ENCODE results near the gene TMEM26.

TMEM26 gene

DNA sequence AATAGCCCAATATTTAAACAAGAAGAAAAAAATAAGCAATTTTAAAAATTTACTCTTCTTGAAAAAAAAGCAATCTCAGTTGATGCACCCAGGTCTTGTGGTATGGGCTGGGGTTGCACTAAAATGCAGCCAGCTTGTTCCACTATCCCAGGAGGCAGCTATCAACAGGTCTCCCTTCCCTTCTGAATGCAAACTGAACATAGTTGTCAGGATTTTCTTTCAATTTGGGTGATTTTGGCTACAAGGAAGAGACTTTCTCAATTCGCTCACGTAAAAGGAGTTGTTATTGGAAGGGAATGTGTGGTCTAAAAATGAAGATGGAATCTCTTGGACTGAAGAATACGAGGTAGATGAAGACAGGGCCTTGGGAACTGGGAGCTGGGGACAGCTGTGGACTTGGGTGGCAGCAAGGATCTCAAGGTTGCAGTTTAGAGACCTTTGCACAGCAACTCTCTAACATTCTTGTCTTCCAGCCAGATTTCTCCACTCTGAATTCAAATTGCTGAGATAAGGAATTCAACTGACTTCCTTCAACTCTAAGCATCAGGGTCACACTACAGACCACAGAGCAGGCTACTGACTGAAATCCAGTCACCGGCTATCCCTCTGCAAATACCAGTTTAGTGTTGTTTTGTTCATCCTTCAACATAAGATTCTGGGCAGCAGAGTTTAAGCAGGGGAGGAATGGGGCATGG lies 3.1 kb upstream of the TMEM26 start:
- no peak for DNase-seq

DNA sequence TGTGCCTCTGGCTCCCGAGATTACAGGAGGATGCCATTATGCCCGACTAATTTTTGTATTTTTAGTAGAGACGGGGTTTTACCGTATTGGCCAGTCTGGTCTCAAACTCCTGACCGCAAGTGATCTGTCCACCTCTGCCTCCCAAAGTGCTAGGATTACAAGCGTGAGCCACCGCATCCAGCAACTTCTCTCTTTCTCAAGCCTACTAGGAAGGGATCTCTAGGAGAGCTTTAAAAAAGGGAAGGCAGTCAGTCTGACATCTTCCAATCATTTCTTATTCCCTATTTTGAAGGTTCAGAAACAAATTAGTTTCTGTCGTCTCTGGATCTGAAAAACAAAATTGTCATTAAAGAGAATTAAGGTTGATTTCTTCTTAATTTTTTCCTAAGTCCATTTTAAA lies 2.5 kb upstream of the TMEM26 start:
- DNase-seq: no peak

DNA sequence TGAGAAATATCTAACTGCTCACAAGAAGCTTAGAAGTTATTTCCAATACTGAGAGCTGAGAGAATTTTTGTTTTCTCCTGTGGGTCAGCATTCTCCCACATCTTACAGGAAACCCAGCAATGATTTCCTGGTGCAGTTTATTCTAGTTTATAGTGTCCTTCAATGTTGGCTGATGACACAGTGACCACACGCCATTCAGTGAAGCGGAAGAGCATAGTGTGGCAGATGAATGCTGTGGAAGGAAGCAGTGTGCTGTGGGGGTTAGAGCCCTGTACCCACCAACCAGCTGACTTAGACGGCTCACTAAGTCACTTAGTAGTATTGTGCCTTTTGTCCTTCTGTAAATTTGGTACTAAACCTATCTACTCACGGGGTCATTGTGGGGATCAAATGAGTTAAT lies 1.4 kb upstream of the TMEM26 start:
- no peak for DNase-seq

DNA sequence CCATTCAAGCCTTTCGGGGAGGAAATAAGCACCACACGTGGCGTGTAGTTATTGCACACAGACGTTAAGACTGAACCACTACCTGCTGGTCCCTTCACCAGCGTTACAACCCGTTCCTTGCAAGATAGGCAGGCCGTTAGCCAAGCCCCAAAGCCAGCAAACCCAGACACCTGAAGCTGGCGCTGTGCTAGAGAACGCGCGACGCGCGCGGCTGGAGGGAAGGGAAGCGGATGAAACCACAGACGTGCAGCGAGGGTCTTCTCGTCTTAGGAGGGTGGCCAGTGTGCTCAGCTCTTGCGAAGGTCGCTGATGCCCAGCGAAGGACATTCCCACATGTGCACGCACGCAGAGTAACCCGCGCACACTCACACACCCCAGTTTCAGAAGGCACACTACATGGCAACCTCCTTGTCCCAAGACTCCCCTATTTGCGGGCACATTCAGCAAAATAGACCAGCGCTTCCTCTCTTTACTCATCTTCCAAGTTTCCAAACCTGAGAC lies 980 bp downstream of the TMEM26 start:
- no peak for DNase-seq

DNA sequence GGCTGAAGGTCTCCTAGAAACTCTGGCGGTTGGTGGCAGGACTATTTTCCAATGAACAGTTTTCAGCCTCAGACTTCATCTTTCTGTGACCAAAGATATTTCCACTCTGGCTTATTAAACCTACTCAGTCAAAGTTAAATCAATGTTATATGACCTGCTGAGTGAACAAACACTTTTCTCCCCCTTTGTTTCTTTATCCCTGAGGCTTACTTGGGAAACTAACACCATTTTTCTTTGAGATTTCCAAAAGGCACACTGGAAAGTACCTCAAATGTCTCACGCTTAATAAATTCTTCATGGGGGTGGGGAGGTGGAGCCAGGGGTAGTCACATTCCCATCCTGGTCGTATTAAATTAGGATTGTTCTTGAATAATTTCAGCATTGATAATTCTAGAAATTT lies 1.8 kb downstream of the TMEM26 start:
- no peak for DNase-seq

DNA sequence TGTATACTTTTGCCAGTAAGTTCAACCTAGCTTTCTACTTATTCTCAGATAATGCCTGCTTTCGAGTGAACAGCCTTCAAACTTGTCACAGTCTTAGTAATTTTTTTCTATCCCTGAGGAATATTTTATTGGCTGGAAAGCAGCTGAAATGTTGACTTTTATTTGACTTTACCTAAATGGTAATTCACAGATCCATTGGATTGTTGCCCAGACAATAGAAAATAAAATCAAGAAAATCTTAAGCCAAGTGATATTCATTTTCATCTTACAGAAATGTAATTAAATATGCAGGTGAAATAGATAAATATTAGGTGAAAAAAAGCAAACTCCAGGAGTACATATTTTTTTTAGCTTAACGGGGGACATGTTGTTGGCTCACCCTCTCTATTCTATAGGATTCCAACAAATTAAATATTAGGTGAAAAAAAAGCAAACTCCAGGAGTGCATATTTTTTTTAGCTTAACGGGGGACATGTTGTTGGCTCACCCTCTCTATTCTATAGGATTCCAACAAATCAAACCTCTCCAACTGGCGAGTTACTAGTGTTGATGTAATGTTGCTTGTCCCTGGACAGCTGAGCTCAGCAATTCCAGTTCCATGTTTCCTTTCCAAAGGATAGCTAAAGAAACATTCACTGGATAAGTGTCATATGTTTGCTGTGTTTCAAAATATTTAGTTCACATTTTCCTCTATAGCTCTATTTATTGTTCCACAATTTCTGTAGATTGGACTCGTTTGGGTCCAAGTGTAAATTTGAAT lies 4.2 kb downstream of the TMEM26 start:
- no peak for DNase-seq

DNA sequence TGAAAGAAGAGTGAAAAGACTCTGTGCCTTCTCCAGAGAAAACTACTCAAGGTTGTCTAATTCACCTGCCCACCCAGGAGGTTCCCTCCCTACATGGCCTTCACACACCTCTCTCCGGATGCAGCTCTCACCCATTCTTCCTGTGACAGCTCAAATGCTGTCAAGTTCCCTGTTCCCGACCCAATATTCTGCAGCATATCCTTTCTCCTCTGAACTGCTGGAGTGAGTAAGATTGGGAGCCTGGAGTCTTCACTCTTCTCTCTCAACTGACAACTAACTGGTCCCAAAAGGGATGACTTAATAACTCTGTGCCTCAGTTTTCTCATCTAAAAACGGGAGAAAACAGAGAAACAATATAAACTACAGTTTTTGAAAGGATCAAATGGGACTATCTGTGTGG lies 5.1 kb downstream of the TMEM26 start:
- DNase-seq: no peak

DNA sequence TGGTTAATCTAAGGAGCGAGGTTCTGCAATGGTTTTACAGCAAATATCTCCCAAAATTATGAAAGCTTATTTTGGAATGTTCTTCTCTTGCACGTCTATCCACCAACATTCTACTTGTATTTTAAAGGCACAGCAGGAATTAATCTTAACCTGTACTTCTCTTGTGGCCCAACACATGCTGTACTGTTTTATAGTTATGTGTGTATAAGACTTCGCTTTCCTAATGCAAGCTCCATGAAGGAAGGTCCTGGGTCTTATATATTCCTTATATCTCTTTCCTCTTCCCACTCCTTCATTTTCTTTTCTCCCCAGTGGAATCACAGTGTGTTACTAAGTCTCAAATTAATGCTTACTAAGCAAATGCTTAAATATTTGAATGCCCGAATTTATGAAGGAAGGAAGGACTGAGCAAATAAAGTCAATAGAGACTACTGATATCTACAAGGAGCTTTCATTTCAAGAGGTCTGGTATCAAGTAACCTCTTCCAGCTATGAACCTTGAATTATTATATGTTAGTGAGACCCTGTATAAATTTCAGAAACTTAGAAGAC lies 14.0 kb downstream of the TMEM26 start:
- no peak for DNase-seq

DNA sequence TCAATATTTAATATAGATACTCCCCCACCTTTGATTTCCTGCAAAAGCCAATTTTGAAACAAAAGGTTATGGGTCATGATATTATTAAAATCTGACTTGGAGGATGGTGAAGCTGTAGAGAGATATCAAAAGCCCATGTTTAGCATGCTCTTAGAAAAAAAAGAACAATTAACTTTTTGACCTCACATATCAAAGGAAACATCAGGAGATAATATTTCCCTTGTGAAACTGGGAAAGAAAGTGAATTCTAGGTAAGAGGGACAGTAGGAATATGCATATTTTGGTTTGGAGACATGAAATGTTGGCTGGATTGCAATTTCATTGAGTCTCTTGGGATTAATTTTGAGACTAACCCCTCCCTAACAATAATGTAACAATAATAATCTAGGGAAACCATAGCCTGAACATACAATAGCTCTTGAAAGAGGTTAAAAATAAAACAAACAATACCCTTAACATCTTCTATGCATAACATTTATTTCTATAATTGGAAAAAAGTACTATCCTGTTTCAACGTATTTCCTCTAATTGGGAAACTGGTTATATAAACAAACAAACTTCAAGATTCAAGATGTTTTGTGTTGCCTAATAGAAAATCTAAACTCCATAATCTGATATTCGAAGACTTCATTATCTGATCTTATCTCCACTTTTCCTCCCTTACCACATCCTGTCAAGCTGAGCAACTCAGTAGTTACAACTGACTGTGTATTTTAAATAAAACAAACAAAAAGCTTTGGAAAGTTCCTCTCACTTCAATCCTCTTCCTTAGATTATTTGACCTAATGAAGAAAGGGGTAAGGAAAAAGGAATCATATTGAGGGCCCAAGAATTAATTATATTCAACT lies 14.8 kb downstream of the TMEM26 start:
- DNase-seq: no peak

DNA sequence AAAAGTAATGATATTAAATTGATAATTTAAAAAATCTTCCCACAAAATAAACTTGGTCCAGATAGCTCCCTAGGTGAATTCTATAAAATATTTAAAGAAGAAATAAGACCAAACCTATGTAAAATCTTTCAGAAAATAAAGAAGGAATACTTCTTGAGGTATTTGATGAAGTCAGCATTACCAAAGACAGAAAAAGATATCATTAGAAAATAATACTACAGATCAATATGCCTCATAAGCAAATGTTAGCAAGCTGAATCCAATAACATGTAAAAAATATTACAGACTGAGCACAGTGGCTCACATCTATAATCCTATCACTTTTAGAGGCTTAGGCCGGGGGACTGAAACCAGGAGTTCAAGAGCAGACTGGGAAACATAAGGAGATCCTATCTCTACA lies 30.0 kb downstream of the TMEM26 start:
- no peak for DNase-seq

DNA sequence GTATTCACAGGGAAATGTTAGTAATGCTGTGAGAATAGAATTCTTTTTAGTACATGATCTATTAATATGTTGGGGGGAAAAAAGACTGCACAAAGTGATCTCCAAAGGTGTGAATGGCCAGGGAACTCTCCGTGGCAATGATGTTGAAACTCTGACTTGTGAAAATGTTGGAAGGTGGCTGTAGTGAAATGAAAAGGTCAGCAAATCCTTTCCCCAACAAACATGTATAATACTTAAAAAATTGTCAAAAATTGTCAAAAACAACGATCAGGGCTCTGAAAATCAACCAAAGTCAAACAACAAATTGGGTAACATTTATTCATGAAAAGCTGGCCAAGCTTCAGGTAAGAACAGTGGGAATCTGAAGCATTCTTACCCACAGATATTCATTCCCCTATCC lies 35.5 kb downstream of the TMEM26 start:
- DNase-seq: no peak

DNA sequence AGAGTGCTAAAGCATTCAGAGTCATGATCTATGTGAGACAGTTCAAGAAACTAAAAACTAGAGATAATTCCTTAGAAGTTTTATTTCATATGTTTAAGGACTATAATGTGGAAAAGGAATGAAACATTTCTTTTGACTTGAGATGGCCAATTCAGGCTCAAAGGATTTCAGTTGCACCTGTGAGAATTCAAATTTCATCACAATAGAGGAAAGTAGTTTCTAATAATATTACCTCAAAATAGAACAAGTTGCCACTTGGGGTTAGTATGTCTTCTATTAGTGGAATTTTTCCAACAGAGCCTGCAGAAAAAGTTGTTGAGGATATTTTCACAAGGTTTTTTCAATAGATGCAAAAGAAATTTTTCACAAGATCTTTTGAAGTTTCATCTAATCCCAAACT lies 37.4 kb downstream of the TMEM26 start:
- DNase-seq: no peak

DNA sequence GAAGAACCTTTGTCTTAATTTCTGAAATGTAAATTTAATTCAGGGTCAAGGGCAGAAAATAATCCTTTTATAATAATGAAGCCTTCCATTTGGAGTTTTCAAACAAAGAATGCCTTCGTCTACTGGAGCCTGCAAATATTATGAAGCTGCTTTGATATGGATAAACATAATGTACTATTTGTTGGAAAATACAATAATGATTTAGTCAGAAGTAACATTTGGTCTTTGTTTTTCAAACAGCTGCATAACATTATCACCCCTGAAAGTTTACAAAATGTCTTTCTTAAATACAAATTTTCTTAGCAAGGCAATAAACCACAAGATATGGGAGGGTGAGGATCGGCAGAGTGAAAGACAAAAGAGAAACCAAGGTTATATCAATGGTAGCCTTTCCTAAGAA lies 41.5 kb downstream of the TMEM26 start:
- no peak for DNase-seq

DNA sequence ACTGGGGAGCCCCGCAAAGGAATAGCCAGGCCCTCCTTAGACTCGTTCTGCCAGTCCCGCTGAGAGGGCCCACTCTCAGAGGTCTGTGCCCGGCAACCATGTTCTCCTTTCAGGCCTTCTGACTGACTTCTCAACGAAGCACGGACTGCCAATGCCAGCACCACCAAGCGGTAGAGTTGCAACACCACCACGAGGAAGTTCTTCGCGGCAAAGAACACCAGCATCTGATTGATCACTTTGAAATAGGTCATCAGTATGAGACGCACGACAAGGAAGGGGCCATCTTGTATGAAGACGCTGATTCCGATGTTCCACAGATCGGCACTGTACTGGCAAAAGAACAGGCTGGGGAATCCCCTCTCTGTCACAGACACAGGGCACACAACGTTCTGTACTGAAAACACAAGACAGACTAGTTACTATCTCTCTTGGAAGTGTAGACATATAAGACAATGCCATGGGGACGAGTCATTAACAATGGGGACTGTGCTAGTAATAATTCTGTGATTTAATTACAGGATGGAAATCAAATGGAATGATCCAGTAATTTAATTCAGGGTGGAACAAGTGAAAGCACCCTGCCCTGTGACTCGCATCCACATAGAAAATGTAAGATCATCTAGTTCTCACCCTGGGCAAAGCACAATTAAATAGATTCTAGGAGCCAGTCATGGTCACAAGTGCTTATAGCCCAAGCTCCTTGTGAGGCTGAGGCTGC lies 42.7 kb downstream of the TMEM26 start:
- DNase-seq: no peak

DNA sequence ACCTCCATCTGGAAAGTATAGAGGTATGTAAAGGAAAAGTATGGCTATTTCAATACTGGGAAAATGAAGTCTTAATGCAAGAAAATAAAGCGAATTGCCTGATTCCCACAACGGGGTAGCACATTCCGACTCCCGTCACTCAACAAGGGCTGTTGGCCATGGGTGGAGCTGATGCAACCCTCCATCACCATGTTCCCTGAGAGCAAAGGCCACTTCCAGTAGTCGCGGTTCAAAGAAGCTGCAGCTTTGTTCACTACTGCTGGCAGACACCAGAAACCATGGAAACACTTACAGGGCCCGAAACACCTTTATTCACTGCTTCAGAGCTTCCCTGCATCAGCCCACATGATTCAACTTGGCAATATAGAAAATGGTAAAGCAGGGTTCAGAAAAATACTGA lies 44.0 kb downstream of the TMEM26 start:
- no peak for DNase-seq

DNA sequence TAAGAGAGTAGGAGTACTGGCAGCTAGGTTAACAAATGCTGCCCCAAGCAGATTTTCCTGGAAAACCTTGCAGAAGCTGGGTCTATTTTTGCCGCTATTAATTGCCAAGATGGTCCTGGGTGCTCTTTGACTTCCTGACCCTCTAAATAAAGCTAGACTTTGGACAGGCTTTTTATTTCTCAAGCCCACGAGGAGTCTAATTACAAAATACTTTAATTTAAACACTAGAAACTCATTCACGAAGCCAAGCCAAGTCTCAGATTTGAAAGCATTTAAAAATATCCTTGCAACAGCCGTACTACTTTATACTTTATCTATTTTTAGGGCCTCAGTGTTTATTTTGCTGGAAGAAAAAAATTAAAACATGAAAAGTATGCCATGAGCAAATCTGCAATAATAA lies 45.1 kb downstream of the TMEM26 start:
- no peak for DNase-seq

DNA sequence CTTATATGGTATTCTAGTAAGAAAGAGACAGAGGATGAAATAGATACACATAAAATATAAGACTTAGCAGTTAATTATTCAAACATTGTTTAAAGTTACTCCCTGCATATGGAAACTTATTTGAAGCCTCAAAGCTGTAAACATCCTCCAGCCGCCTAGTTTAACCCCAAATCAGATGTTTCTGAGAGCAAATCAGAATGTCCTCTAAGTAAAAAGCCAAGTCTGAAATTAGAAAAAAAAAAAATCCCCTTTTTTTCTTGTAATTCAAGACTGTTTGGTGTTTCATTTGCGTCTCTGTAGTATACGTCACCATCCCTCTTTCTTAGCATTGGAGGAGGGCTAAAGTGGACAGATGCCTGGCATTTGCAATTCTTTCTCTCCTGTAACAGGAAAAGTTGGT lies 46.4 kb downstream of the TMEM26 start:
- no peak for DNase-seq

DNA sequence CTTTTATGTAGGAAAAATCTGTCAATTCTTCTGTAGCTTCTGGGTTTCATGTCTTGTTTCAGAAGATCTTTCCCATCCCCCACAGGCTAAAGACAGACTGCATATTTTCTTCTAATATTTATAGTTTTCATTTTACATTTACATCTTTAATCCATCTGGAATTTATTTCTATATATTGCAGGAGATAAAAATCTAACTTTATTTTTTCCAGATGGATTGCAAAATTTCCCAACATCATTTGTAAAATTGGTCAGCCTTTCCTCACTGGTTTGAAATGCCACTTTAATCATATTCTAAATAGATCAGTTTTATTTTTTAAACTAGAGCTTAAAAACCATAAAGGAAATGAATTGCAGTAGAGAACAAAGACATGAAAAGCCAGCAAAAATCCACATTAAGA lies 46.9 kb downstream of the TMEM26 start:
- DNase-seq: no peak

DNA sequence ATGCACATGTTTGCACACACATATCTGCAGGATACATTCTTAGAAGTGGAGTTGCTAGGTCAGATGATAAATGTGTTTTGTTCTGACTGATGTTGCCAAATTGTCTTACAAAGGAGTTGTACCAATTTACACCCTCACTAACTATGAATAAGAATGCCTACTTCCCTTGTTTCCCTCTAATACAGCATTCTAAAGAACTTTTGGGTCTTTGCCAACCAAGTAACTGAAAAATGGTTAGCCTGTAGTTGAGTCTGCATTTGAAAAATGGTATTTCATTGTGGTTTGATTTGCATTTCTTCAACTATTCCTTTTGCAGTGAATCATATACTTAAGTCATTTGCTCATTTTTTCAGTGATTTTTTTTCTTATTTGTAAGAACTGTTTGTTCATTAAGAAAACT lies 48.4 kb downstream of the TMEM26 start:
- no peak for DNase-seq

DNA sequence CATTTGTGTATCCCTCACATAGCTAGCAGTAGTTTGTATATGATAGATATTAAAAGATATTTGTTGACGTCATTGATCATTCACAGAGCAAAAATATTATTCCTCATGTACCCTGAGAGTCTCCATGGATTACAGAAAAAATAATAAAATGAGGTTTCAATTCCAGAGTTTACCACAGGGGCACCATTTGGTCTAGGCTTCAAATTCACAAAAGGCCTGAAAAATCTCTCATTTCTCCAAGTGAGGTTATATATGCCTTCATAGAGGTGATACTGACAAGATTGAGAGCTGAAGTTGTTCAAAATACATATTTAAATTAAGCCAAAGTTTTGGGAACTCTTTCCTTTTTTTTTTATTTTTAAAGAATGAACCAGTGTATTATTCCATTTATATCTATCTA lies 52.7 kb downstream of the TMEM26 start:
- DNase-seq: no peak

DNA sequence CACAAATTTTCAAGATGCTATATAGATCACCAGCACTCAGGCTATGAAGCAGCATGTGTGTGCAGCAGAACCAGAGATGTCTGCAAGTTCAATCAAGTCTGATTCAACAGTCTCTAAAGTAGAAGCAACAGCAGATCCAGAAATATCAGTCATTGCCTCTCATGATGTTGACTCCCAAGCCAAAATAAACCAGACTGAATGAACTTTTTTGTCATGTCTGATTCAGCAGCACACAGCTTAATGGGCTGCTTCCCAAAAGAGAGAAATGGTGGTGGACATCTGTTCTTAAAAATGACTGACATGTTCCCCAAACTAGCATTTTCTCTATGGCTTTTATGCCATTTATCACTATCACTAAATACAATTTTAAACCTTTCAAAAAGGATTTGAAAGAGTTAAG lies 53.8 kb downstream of the TMEM26 start:
- DNase-seq: no peak

DNA sequence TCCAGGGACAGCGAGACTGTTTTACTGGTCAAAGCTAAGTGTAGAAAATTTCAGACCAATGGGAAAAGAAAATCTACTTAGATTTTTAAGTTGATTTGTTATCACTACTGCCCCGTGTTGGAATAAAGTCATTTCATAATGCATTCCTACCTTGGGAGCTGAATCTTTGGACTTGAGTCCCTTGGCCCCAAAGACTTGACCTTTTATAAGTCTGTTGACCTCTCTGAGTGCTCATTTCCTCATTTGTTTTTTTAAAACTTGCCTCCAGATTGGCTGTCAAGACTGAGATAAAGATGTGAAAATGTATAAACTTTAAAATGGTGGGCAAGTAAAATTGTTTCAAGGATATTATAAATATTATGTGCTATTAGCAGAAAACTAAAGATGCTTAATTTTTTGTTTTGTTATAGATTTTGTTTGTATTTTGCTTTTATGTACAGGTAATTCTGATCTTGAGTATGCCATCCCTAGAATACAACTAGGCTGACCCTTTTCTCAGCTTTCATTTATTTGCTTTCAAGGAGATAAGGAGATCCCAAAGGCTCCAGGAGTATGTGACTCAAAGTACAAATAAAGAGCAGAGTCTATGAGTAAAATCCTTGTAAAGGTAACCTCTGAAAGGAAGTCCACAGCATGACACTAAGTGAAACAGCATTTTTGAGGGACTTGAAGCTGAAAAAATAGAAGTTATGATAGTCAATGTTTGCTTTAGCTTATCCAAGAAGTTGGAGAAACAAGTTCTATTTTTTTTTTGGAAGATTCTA lies 54.6 kb downstream of the TMEM26 start:
- DNase-seq: no peak

All from SIG-M5 (cell line).